Heart left ventricle (tissue), 16 donors: ENCODE measurements around the gene RNF217. TPM values are rescaled to one million over a fixed set of nuclear protein-coding genes. Genes with fewer than 3 reads are reported as not detected.

ENCODE experiments used
- ATAC-seq, 4 donors: fragments of 200-7000 bp; cut with Tn5 transposase; one replicate each; pipeline ENCODE4 v1.9.1; 2020 to 2022; ENCODE audit warnings: moderate library complexity in 4 of 4, mild to moderate bottlenecking in 3 of 4, moderate number of reproducible peaks in 1 of 4
- DNase-seq, 5 donors: peaks; one replicate each; pipeline ENCODE4 v3.0.0-alpha.2; 2020
- H3K27ac ChIP-seq, 12 donors: fragments of 200-600 bp; sonication (generic) in 4 of 12; one replicate each; pipeline versions ENCODE4 v1.5.0 to v1.8.0; 2016 to 2022; ENCODE audit warnings: mild to moderate bottlenecking in 2 of 12
- H3K27me3 ChIP-seq, 9 donors: fragments of 200-600 bp; sonication (generic) in 2 of 9; one replicate each; pipeline versions ENCODE4 v1.5.1 to v1.8.0; 2016 to 2022; ENCODE audit warnings: mild to moderate bottlenecking in 3 of 9
- H3K36me3 ChIP-seq, 9 donors: fragments of 200-600 bp; sonication (generic) in 2 of 9; one replicate each; pipeline versions ENCODE4 v1.5.0 to v1.8.0; 2018 to 2022; ENCODE audit warnings: mild to moderate bottlenecking in 2 of 9
- H3K4me1 ChIP-seq, 12 donors: fragments of 200-600 bp; sonication (generic) in 4 of 12; one replicate each; pipeline versions ENCODE4 v1.5.0 to v1.8.0; 2016 to 2022; ENCODE audit warnings: mild to moderate bottlenecking in 3 of 12
- H3K4me3 ChIP-seq, 12 donors: fragments of 200-600 bp; sonication (generic) in 4 of 12; one replicate each; pipeline versions ENCODE4 v1.5.0 to v1.8.0; 2017 to 2022; ENCODE audit warnings: mild to moderate bottlenecking in 9 of 12, moderate library complexity in 4 of 12
- H3K9me3 ChIP-seq, 12 donors: fragments of 200-600 bp; sonication (generic) in 4 of 12; one replicate each; pipeline versions ENCODE4 v1.5.0 to v1.8.0; 2016 to 2022; ENCODE audit warnings: mild to moderate bottlenecking in 1 of 12
- CTCF ChIP-seq, 12 donors: fragments of 200-600 bp; sonication (generic) in 4 of 12; IDR thresholded peaks; one replicate each; pipeline versions ENCODE4 v1.5.0 to v1.8.0; 2018 to 2022; ENCODE audit warnings: antibody characterized with exemption in 12 of 12, mild to moderate bottlenecking in 5 of 12
- POLR2A ChIP-seq, 2 donors: fragments of 450-650 bp; IDR thresholded peaks; one replicate each; pipeline ENCODE4 v1.6.1; 2017; ENCODE audit warnings: antibody characterized with exemption in 2 of 2, mild to moderate bottlenecking in 2 of 2, moderate library complexity in 2 of 2
- WGBS, 4 donors: extraction: QIAGEN DNeasy Blood & Tissue Kit in 2 of 4; methylation state at CpG; one replicate each; pipeline versions ENCODE4 v1.1.5 to v1.1.7; 2013 to 2018; 5-methylcytosine and 5-hydroxymethylcytosine counted together
- intact Hi-C, 10 donors: fragments of 100-400 bp; cut with DNase I; formaldehyde crosslinking; loops; one replicate each; pipeline versions ENCODE4 v1.11.1 to v1.14.2; 2022
- polyA plus RNA-seq, 2 donors: library from polyadenylated mRNA; stranded (reverse); fragments of 200-250 nt; gene quantifications; one replicate each; pipeline ENCODE4 v1.2.3, GENCODE V29; 2013
- total RNA-seq, 9 donors: library from RNA; depleted of rRNA in 2 of 9; stranded (reverse); fragments of >200 nt in 2 of 9; fragmentation: NEBNext Ultra II Directional in 3 of 9; extraction: Animal tissue kit (Norgen Biotek cat#: 25700) in 3 of 9; gene quantifications; one replicate each; pipeline versions ENCODE4 v1.1.0 to v1.2.4, GENCODE V29; 2016 to 2023
- donor health status: ischemic (EF 13 %, LVEDD 7.1; RV severe dilation, severe dysfunction).
- donor health status: healthy with polysubstance abuse.
- donor health status: DM: no; HTN: yes; CAD: no.
- donor health status: DM: no; HTN: no; CAD: no.
- donor health status: ischemic (EF 25% LVEDD 6.9; RV normal size, moderate dysfunction).
- donor health status: ischemic (EF 25% LVEDD 5.7; RV mildly dilated, moderate dysfunction).
- donor health status: healthy.
- donor health status: DM: yes; HTN: yes; CAD: no.
- donor health status: ischemic (EF 35%, LVEDD 5.7; RV mildly dilated, moderate dysfunction).
- donor health status: nonischemic (EF 11% LVEDD 7.7; RV severe dilation, severe dysfunction).
- donor health status: DM: yes; HTN: yes; CAD: no.
- donor health status: PGD.
- donor health status: ischemic (EF 29% LVEDD 5.4; RV normal size, mild dysfunction).
- donor health status: nonischemic (EF 23%, LVEDD 6.1; RV moderate dilation, normal function).

The RNF217 gene
- total and polyA plus RNA-seq, 11 donors = 2.2 to 21.6 (median 13.9) TPM

GRCh38 chr6:125099211-125100073 lies 137.2 kb downstream of the RNF217 start:
- Histone ChIP-seq H3K9me3 (no peaks in the 10 kb centered on the region), H3K27me3 (no peaks in the 10 kb centered on the region), H3K4me3 (peak overlapping the region; percentile 37 to 66 (median 54)), H3K27ac (peak overlapping the region in 5 of 12 donors; percentile 3 to 54 (median 42)), H3K36me3 (no peaks in the 10 kb centered on the region), H3K4me1 (peaks cover 0 to 20% (median 2%) of the 10 kb centered on the region in 12 donors)
- ATAC-seq (peak; percentile 78 to 97 (median 95)), DNase-seq (peak; percentile 60 to 76 (median 69))
- TF ChIP-seq CTCF (IDR thresholded peaks at IDR 0.05) (peak in 2 of 12 donors; percentile 13 to 18), POLR2A (IDR thresholded peaks at IDR 0.05) (no peak)
- intact Hi-C loops = loop anchor here in 8 of 10 donors (5.0 to 10.0 kb wide), 2 partner anchors 135 to 137 kb away; partner anchors contain the start of gene RNF217 (in 8 of the 8)
- WGBS, 4 donors = 2 to 4% (median 3%) methylated on average over 32 to 48 of the region's 48 CpGs

GRCh38 chr6:125100074-125100652 lies 137.9 kb downstream of the RNF217 start:
- no peak for ATAC-seq
- no peaks in the 10 kb centered on the region for H3K36me3 ChIP-seq
- peak overlapping the region in 5 of 12 donors; percentile 3 to 54 (median 42) for H3K27ac ChIP-seq
- no peaks in the 10 kb centered on the region for H3K27me3 ChIP-seq
- DNase-seq = no peak
- TF ChIP-seq CTCF (IDR thresholded peaks at IDR 0.05) (no peak), POLR2A (IDR thresholded peaks at IDR 0.05) (no peak)
- WGBS, 4 donors = 87 to 93% (median 92%) methylated on average over 10 of the region's 10 CpGs
- intact Hi-C loops = loop anchor here in 4 of 10 donors (5.0 to 10.0 kb wide), 2 partner anchors 135 to 138 kb away; partner anchors contain the start of gene RNF217 (in 4 of the 4)
- H3K9me3 ChIP-seq = no peaks in the 10 kb centered on the region
- H3K4me1 ChIP-seq = peaks cover 0 to 20% (median 0%) of the 10 kb centered on the region in 12 donors
- peak overlapping the region; percentile 37 to 66 (median 54) for H3K4me3 ChIP-seq

GRCh38 chr6:125101128-125101527 lies 138.9 kb downstream of the RNF217 start:
- H3K9me3 ChIP-seq = no peaks in the 10 kb centered on the region
- ATAC-seq (no peak), DNase-seq (no peak)
- no peaks in the 10 kb centered on the region for H3K27me3 ChIP-seq
- no peak overlapping the region for H3K4me3 ChIP-seq
- peak overlapping the region in 2 of 12 donors; percentile 36 to 54 for H3K27ac ChIP-seq
- peaks cover 0 to 13% (median 0%) of the 10 kb centered on the region in 12 donors for H3K4me1 ChIP-seq
- no peaks in the 10 kb centered on the region for H3K36me3 ChIP-seq
- 57 to 95% (median 72%) methylated on average over 1 of the region's 1 CpG for WGBS, 4 donors
- no peak for TF ChIP-seq POLR2A (IDR thresholded peaks at IDR 0.05)
- TF ChIP-seq CTCF (IDR thresholded peaks at IDR 0.05) = no peak
- intact Hi-C loops = loop anchor here in 4 of 10 donors (5.0 to 10.0 kb wide), 2 partner anchors 136 to 139 kb away; partner anchors contain the start of gene RNF217 (in 4 of the 4)

GRCh38 chr6:125101631-125102030 lies 139.4 kb downstream of the RNF217 start:
- 86 to 96% (median 93%) methylated on average over 2 of the region's 2 CpGs for WGBS, 4 donors
- H3K4me1 ChIP-seq = peaks cover 0 to 13% (median 0%) of the 10 kb centered on the region in 12 donors
- H3K27me3 ChIP-seq = no peaks in the 10 kb centered on the region
- peak overlapping the region in 2 of 12 donors; percentile 36 to 54 for H3K27ac ChIP-seq
- H3K36me3 ChIP-seq = no peaks in the 10 kb centered on the region
- no peak for DNase-seq
- H3K9me3 ChIP-seq = no peaks in the 10 kb centered on the region
- intact Hi-C loops = loop anchor here in 4 of 10 donors (5.0 to 10.0 kb wide), 2 partner anchors 137 to 139 kb away; partner anchors contain the start of gene RNF217 (in 4 of the 4)
- TF ChIP-seq POLR2A (IDR thresholded peaks at IDR 0.05) (no peak), CTCF (IDR thresholded peaks at IDR 0.05) (no peak)
- H3K4me3 ChIP-seq = no peak overlapping the region
- ATAC-seq = no peak
